ENCODE results near the gene ADAM29.
"Not testable (repeated sequence)": the region's sequence is repeated elsewhere in the genome, so short reads cannot be mapped to it uniquely, and the experiment has no call there.

The ADAM29 gene

DNA sequence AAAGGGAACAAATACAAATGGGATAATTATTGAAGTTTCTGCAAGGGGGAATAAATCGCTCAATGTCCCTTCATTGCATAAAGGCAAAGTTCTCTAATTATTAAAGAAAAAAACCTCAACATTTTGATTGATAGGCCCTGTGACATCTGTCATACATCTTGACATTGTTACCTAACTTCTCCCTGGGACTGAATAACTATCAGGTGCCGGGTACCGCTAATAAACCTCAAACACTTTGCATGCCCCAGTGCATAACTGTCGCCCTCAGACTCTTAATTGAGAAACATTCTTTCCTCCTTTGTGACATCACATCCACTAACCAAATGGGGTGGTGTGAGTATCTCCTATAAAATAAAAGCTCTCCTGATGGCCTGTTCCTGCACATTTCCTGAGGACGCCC lies at the start of gene ADAM29:
Gene ADAM29, plus strand, starts transcription at position 301 of the 400 bp plus-strand sequence. CDS start 57,168 bp downstream, outside the sequence.
- no peak for FAIRE-seq

DNA sequence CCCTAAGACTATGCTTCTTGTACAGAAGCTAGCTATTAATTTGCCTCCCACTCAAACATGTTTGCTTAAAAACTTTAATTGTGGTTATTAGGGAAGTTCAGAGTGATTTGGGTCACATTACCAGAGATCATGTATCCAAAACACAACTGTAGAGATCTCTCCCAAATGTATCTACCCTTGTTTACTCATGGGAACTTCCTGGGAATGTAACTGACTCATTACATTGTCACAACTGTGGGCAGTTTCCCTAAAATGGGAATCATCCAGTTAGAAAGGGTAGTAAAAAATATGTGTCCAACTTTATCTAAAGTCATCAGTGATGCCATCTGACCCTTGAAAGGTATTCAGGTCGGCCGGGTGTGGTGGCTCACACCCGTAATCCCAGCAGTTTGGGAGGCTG lies 48.8 kb upstream of the ADAM29 start:
- no peak for FAIRE-seq

DNA sequence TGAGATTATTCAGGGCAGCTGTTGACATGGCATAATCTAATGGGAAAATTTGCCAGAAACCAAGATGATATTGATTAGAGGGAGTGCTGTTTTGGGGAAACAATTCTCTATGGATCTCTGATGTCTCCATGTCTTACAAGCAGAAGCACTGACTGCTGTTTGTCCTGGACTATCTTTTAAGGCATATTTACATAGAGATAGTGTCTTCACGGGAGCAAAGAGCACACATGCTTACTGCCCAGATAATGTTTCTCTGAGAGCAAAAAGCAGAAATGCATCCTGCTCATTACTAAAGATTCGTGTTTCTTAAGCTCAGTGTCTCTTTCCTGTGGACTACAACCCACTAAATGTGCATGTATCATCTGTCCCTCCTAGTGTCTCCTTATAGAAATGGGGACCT lies 47.8 kb upstream of the ADAM29 start:
- no peak for FAIRE-seq

DNA sequence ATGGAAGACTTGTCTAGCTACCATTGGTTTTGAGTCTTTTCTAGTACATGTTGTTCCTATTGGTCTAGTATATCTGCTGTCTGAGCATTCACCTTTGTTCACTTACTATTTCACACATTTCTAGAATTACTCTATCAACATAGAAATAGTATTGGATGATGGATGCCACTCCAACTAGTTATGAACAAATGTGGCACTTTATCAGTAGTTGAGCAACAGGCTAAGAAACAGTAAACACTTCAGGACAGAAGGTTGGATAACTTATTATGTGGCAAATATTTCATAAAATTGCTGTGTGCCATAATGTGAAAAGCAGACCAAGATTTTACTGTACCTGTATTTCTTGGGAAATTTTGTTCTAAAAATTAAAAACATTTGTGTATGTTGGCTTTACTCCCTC lies 46.8 kb upstream of the ADAM29 start:
- FAIRE-seq: no peak

DNA sequence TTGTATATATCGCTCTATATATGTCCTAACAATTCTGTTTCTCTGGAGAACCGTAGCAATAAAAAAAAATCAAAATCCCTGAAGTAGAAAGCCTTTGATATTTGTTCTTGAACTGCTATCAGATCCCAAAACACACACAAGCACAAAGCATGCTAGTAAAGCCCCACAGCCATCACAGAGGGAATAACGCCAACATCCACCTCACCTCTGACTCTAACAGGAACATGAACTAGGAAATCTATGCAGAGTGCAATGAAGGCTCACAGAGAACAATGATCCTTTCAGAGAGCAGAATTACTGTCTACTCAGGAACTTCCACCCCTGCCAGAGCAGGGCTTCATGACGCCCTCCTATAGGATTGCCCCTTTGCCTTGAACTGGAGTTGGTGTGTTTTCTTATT lies 45.0 kb upstream of the ADAM29 start:
- FAIRE-seq: not testable (repeated sequence)

DNA sequence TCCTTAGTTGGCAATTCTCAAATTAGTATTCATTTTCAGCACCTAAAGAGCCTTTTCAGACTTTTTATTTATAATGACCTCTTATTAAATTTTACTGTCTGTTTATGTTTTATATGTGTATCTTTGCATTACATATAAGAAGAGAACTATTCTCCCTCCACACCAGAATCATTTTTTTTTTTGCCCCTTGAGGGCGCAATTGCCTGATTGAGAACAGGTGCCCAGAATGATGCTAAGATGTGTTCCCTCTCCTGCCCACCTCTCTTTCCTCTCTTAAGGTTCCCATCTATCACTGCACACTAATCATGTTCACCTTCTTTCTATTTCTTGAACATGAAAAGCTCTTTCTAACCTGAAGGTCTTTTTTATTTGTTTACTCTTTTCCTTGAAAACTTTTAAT lies 44.2 kb upstream of the ADAM29 start:
- peak; percentile 34 for FAIRE-seq

DNA sequence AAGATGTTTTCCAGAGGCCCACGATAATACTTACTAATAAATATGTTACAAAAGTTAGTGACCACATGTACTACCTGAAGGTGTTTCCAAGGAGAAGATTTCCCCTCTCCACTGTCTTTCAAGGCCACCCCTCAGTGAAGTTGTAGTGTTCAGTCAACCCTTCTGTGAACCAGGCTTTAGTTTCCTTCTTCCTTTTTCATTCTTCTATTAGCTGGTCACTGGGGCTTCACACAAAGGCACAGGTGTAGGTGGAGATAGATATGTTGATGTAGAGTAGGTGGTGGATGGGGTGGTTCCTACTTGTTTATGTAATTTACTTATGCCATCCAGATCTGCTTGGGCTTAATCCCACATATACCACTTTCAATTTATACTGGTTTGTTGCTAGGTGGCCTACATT lies 43.3 kb upstream of the ADAM29 start:
- no peak for FAIRE-seq

DNA sequence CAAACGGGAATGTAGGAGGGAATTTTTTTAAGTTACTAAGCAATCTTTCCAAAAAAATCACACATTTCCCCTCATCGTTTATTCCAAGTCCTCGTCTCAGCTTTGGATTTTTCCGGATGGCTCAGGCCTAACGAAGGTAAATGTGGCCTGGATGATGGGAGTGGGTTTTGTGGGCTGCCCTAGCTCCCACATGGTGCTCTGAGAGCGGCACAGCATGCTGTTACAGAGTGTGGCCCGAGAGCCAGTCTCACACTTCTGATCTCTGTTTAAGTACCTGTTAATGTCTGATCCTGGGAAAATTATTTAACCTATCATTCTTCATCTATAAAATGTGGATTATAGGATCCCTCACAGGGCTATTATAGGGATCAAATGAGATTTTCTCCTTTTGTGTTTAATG lies 38.2 kb upstream of the ADAM29 start:
- FAIRE-seq: no peak

DNA sequence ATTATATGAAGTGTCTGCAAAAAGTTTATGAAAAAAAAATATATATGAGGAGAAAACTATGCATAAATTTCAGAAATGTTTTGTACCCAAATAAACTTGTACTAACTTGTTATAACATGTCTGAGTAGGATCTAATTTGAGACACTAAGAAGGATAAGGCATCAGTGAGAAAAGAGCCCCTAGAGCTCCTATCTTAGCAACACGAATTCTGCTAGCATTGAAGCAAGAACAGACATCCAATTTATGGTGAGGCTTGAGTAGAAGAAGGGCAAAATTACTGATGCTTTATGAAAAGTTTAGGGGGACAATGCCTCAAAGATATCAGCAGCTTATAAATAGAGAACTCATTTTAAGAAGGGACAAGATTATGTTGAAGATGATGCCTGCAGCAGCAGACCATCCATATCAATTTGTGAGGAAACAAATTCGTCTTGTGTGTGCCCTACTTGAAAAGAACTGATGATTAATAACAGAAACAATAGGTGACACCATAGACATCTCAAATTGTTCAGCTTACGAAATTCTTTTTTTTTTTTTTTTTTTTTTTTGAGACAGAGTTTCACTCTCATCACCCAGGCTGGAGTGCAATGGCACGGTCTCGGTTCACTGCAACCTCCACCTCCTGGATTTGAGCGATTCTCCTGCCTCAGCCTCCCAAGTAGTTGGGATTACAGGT lies 35.7 kb upstream of the ADAM29 start:
- no peak for FAIRE-seq

DNA sequence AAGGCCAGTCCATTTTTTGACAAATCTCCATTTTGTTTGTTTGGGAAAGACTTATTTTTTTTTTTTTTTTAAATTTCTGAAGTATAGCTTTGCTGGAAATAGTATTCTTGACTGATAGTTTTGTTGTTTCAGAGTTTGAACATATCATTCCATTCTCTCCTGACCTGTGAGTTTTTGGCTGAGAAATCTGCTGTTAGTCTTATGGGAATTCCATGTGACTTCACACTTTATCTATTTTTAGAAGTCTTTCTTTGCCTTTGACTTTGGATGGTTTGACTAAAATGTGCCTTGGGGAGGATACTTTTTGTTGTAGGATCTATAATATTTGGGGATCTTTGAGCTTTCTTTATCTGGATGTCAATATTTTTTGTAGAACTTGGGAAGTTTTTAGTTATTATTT lies 10.7 kb upstream of the ADAM29 start:
- FAIRE-seq: no peak

DNA sequence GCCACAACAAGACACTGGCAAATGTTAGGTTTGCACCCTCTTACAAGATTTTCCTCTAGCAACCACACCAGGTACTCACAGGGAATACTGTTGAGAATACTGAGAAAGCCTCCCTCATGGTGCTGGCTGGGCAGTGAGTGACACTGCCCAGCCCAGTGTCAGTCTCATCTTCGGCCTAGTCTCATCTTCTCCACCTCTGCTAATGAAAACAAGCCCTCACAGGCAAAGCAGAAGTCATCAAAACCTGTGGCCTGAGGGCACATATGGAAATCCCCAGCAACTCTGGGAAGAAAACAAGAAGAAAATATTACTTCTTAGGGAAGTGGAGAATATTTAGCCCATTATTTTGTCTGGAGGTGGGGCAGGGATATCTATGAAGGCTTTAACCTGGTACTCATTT lies 7.9 kb upstream of the ADAM29 start:
- FAIRE-seq: no peak

DNA sequence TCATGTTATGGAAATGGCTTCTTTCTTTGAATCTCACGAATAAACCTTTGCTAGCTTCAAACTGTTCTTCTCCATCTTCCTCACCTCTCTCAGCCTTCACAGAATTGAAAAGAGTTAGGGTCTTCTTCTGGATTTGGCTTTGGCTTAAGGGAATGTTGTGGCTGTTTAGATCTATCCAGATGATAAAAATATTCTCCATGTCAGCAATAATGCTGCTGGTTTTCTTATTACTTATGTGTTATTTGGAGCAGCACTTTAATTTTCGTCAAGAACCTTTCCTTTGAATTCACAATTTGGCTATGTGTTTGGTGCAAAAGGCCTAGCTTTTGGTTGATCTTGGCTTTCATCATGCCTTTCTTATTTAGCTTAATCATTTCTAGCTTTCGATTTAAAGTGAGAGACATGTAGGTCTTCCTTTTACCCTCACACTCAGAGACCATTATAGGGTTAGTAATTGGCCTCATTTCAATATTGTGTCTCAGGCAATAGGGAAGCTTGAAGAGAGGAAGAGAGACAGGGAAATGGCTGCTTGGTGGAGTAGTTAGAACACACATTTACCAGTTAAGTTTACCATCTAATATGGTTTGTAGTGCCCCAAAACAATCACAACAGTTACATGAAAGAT lies 5.1 kb upstream of the ADAM29 start:
- no peak for FAIRE-seq

DNA sequence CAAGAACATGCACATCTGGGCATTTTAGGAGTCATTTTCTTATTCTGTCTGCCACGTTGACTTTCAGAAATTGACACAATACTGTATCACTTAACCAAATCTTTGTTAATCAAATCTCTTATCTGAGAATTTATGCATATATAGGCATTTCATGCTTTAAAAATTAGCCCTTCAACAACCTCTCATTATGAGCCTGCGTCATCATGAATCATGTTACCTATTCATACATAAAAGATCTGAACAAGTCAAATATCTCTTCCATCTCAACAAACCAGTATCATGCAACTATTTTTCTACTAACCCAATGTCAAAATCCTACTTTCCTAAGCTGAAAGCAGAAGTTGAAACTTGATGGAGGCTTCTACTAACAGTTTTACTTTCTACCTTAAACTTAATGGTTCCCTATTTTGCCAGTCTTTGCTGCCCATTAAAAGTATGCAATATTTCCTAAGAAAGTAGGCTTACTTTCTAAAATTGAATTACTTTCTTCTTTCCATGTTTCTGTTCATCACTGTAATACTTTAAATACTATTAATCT lies 1.8 kb downstream of the ADAM29 start:
- no peak for FAIRE-seq

DNA sequence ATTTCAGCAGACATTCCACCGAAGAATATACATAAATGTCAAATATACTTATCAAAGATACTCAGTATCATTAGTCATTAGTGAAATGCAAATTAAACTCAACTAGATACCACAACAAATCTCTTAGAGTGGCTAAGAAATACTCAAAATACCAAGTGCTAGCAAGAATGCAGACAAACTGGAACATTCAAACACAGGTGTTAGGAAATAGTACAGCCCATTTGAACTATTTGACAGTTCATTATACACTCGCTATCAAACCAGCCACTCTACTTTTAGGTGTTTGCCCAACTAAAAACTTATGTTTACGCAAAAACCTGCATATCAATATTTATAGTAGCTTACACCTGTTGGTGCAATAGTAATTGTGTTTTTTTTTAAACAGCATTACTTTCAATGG lies 8.8 kb downstream of the ADAM29 start:
- FAIRE-seq: no peak

DNA sequence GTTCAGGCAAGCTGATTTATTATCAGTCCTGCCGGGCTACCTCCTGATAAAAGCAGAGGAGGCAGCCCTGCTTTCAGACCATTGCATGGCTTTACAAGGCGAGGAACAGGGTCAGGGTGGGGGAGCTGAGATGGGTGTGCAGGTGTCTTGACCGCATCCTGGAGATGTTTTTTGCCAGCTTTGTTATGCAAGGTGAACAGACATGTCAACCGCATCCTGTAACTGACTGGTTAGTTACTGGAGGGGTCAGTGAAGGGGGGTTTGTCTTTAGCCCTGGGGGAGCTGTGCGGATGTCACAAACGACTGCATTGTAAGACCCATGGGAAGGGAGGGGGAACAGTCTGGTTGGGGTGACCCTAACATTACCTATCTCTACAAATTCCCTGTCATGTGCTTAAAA lies 10.0 kb downstream of the ADAM29 start:
- FAIRE-seq: no peak

DNA sequence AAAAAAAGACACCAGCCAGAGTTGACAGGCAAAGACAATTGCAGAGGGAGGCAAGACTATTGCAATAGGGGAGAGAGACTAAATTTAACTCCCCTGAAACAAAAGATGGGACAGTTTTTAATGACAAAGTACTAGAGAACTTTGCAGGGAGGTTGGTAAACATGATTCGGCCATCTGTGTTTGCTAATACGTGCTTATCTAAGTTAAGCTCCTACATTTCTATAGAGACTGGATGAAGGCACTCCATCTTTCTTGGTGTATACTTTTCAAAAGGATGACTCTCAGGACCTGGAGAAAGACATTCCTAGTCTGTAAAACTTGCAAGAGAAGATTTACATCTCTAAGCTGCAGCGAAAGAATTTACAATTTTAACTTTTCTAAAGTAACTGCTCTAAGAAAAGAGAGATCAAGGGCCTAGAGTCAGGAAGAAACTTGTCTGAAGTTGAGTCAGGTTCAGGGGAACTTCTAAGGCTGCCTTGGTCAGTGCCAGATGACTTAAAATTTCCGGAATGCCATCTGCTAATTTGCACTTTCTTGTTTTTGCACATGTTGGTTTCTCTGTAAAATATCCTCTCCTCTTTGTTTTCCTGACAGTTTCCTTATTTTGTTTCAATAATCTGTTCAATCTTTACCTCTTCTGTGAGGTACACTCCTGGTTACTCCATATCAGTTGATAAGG lies 10.6 kb downstream of the ADAM29 start:
- no peak for FAIRE-seq

DNA sequence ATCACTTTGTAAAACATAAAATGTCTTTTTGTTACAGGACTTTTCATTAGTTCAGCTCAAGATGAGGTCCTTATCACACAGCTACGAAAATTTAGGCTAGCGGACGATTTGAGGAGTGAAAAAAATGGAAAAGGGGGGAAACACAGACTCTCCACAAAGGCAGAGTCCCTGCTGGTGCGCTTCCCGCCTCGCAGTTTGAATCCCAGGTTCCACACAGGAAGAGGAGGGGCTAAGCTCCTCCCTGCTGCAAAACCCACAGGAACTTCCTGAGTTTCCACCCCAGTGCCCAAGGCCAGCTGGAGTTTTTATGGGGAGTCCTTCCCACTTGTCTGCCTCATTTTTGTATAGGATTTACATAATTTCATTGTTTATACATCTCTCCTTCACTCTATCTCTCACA lies 11.2 kb downstream of the ADAM29 start:
- no peak for FAIRE-seq

DNA sequence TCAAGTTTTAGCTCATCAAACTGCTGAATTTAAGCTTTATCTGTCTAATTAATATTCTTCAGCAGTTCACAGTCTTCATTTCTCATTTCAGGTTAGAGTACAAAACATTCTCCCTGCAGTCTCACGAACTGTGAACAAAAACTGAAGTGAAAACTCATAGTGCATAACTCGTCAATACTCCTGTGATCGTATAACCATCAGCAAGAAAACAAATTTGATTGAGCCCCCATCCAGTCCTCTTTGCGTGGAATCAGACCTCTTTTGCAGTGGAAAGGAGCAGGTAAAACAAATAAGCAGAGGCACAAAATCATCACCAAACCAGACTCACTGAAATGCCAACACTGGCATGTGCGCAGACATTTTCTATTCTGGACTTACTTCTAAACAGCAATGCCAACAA lies 12.7 kb downstream of the ADAM29 start:
- no peak for FAIRE-seq

DNA sequence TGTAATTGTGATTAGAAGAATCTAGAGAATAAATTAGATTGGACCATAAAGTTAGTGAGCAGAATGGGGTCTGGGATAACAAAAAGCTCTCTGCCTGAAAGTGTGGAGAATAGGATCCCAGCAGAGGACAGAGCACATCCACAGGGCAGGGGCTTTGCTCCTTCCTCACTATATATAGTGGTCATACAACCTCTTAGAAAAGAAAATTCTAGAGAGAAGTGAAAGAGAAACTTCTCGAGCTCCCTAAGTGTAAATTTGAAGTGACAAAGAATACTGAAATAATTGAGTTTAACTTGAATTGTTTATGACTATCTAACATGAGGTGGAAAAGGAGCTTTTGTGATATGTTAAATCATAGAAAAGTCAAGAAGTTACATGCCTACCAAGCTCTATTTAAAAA lies 14.9 kb downstream of the ADAM29 start:
- no peak for FAIRE-seq

DNA sequence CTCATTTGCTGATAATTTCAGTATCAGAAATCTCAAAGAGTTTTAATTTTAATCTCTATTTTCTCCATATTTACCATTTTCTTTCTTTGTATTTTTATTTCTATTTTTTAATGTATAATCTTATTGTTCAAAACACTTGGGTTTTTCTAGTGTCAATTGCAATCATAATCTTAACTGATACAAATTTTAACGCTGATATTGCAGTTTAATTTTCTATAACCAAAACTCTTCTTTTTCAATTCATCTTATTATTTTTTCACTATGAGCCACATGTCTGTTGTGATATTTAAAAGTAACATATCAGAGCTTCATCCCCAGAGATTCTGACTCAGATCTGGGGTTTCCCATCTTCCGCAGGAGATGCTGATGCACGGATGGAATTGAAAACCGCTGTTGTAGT lies 16.2 kb downstream of the ADAM29 start:
- no peak for FAIRE-seq

DNA sequence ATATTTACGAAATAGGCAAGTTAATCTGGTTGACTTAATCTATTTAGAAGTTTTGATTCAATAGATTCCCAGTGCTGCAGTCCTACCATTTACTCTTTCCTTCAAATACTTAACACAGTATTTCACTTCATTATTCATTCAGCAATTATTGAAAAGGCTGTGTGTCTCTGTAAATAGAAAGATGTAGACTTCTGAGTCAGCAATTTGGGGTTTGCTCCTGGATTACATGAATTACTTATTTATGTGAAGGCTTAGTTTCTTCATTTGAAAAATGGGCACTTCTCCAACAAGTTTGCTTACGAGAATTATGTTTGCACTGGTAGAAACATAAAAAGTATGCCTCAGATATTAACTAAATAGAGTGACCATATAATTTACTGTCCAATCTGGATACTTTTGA lies 17.4 kb downstream of the ADAM29 start:
- FAIRE-seq: no peak

DNA sequence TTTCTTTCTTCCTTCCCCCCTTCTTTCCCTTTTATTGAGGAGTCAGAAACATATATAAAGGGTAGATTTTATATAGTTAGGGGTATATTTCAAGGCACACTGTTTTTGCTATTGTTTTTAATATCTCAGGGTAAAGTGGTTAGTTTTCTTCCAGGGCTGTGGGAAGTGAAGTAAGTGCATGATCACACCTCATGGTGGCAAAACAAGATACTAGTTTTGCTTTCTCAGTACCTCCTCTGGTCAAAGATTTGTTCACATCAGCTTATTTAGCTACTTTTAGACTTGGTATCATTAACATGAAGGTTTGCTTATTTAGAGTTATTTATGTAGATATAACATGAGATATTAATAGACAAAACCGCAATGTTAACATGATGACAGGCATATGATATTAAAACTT lies 21.8 kb downstream of the ADAM29 start:
- FAIRE-seq: no peak

DNA sequence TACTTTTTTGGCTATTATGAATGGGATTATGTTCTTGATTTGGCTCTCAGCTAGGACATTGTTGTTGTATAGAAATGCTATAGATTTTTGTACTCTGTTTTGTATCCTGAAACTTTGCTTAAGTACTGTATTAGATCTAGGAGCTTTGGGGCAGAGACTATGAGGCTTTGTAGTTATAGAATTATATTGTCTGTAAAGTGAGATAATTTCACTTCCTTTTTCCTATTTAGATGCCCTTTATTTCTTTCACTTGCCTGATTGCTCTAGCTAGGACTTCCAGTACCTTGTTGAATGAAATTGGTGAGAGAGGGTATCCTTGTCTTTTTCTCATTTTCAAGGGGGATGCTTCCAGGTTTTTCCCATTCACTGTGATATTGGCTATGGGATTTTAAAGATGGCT lies 28.1 kb downstream of the ADAM29 start:
- no peak for FAIRE-seq

DNA sequence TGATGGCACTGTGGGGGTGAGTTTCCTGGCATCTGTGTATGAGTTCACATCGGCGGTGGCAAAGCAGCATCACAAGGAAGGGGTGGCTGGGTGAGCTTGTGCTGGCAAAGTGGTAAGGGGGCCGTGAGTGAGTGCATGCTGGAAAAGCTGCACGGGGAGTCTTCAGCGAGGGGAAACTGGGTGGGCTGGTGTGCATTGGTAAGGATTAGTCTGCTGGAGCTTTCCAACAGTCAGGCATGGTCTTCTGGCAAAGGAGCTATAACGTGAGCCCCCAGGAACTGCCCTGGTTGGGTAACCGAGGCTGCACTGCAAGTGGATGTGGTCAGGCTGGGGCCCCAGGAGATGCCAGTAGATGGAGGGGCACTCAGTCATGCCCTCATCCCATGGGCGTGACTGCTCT lies 30.7 kb downstream of the ADAM29 start:
- FAIRE-seq: no peak
